ENCODE data around the gene ATP10A. TPM values are rescaled to one million over a fixed set of nuclear protein-coding genes. Genes with fewer than 3 reads are reported as not detected.
"Not testable (repeated sequence)": the region's sequence is repeated elsewhere in the genome, so short reads cannot be mapped to it uniquely, and the experiment has no call there.

ATP10A gene
- total RNA-seq, 4 donors from 2014 or later, result 1.6 to 8.2 (median 3.7) TPM

- WGBS, 2 donors, result 20 to 30% methylated on average over 16 to 18 of the region's 19 CpGs
- peak overlapping the region; percentile 26 for H3K4me3 ChIP-seq (ENCODE audit: low read depth, poor library complexity, severe bottlenecking)
- TF ChIP-seq POLR2A (IDR thresholded peaks at IDR 0.05), result no peak
- TF ChIP-seq, protein P1, sequence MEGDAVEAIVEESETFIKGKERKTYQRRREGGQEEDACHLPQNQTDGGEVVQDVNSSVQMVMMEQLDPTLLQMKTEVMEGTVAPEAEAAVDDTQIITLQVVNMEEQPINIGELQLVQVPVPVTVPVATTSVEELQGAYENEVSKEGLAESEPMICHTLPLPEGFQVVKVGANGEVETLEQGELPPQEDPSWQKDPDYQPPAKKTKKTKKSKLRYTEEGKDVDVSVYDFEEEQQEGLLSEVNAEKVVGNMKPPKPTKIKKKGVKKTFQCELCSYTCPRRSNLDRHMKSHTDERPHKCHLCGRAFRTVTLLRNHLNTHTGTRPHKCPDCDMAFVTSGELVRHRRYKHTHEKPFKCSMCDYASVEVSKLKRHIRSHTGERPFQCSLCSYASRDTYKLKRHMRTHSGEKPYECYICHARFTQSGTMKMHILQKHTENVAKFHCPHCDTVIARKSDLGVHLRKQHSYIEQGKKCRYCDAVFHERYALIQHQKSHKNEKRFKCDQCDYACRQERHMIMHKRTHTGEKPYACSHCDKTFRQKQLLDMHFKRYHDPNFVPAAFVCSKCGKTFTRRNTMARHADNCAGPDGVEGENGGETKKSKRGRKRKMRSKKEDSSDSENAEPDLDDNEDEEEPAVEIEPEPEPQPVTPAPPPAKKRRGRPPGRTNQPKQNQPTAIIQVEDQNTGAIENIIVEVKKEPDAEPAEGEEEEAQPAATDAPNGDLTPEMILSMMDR (IDR thresholded peaks at IDR 0.05), result no peak
- no peak for DNase-seq (ENCODE audit: low spot score in 2 of 2)
- intact Hi-C loops (cut with DNase I; ENCODE audit: low total_unique reads), result no loop called here
Measured at GRCh38 chr15:25862071-25862471, 1.1 kb downstream of the ATP10A start.

GRCh38 chr15:25860885-25861866 lies 2.0 kb downstream of the ATP10A start:
- WGBS, 2 donors, result 65 to 66% methylated on average over 20 of the region's 20 CpGs
- intact Hi-C loops (cut with DNase I; ENCODE audit: low total_unique reads), result no loop called here
- no peak overlapping the region for H3K4me3 ChIP-seq (ENCODE audit: low read depth, poor library complexity, severe bottlenecking)
- no peak for DNase-seq (ENCODE audit: low spot score in 2 of 2)
- no peak for TF ChIP-seq POLR2A (IDR thresholded peaks at IDR 0.05)
- TF ChIP-seq, protein P1 (IDR thresholded peaks at IDR 0.05), result no peak

DNA sequence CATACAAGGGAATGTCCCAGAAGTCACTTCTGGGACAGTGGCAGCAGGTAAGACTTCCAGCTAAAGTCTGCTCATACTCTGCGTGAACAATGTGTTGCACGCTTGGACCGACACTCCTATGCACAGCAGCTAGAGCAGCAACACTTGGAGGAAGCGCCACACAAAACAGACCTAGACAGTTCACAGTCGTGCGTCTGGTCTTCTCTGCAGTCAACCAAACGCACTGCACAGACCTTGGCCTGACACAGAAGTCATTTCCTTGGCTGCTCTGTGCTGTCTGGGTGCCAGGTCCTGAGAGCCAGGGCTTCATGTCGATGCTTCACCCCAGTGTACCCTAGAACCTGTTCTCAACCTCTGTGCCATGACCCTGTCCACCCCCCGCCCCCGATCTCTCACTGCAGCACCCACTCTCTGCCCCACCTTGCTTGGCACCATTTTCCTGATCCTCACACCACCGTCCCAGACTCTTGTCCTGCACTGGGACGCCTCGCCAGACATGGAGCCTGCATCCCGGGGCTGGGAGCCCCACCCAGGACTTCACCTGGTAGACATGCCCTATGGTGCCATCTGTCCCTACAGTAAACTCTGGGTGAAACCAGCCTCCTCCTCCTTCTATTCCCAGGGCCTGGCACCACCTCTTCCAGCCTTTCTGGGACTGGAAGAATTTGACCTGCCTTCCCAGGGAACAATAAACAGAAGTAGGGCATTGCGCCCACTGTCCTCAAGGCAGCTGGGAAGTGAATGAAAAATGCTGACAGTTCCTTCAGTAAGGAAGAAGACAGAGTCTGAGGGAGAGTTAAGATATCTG lies 3.1 kb downstream of the ATP10A start:
- peak in 1 of 2 donors; percentile 88 for DNase-seq (ENCODE audit: low spot score in 2 of 2)
- no peak overlapping the region for H3K4me3 ChIP-seq (ENCODE audit: low read depth, poor library complexity, severe bottlenecking)

DNA sequence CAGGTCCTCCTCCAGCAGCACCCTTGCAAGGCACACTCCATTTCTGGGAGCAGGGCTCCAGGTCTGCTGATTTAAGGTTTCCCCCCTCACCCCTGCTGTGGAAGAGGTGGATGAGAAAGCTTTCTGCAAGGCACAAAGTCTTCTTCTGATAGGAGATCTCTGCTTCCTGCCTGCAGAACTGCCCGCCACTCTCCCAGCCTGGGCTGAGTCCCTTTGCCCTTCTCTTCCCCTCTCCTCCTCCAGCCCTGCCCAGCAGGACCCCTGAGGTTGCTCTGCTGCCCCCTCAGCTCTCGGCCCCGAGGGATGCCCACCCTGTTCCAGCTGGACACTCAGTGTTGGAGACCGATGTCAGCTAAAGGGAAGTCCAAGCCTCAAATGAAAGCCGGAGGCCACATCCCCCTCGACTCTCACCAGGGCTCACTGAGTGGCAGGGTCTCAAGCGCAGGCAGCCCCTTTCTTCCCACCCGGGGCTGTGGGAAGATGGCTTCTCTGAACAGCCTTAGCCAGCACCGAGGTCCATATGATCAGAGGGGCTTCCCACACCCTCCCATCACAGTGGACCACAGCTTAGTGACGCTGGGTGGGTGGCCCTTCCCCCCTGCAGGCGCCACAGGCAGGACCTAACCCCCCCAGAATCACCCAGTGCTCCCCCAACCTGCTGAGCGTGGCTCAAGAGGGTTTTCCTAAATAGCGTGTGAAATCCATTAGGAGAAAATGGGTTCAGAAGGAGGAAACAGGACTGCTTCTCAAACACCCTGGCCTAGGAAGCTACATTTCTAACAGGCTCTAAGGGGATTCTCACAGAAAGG lies 4.0 kb downstream of the ATP10A start:
- WGBS, 2 donors, result 67 to 74% methylated on average over 11 to 13 of the region's 13 CpGs
- intact Hi-C loops (cut with DNase I; ENCODE audit: low total_unique reads), result no loop called here
- H3K4me3 ChIP-seq (ENCODE audit: low read depth, poor library complexity, severe bottlenecking), result no peak overlapping the region
- TF ChIP-seq, protein P1 (IDR thresholded peaks at IDR 0.05), result no peak
- no peak for TF ChIP-seq POLR2A (IDR thresholded peaks at IDR 0.05)
- no peak for DNase-seq (ENCODE audit: low spot score in 2 of 2)

More for the DNA sequence above, 3.1 kb downstream of the ATP10A start:
- intact Hi-C loops (cut with DNase I; ENCODE audit: low total_unique reads), result no loop called here
- 29 to 39% methylated on average over 15 of the region's 15 CpGs for WGBS, 2 donors
- TF ChIP-seq POLR2A (IDR thresholded peaks at IDR 0.05), result no peak
- TF ChIP-seq, protein P1 (IDR thresholded peaks at IDR 0.05), result no peak

DNA sequence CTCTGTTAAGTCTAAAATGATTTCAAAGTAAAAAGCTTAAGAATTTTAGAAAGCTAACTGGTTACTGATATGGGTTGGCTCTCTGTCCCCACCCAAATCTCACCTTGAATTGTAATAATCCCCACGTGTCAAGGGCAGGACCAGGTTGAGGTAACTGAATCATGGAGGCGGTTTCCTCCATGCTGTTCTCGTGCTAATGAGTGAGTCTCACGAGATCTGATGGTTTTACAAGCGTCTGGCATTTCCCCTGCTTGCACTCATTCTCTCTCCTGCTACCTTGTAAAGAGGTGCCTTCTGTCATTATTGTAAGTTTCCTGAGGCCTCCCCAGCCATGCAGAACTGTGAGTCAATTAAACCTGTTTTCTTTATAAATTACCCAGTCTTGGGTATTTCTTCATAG lies 7.1 kb downstream of the ATP10A start:
- intact Hi-C loops (cut with DNase I; ENCODE audit: low total_unique reads); DNase-seq (ENCODE audit: low spot score in 2 of 2): not testable (repeated sequence)
- WGBS, 2 donors, result 62 to 85% methylated on average over 5 of the region's 5 CpGs

More for the DNA sequence above, 7.1 kb downstream of the ATP10A start:
- not testable (repeated sequence) for H3K4me3 ChIP-seq (ENCODE audit: low read depth, poor library complexity, severe bottlenecking)
